Activated CD8-positive, alpha-beta T cell treated with anti-CD3 and anti-CD28 coated beads, Interleukin-2, amount 10 ng/mL, durations not matched to agents 7 days and 5 days (primary cell): ENCODE results near the gene BMPR2. TPM values are rescaled to one million over a fixed set of nuclear protein-coding genes. Genes with fewer than 3 reads are reported as not detected.
"Not testable (repeated sequence)": the region's sequence is repeated elsewhere in the genome, so short reads cannot be mapped to it uniquely, and the experiment has no call there.

Source experiments
- ATAC-seq: fragments of 150-1000 bp; cut with Tn5 transposase; one replicate; pipeline ENCODE4 v1.10.0; 2021; ENCODE audit warnings: moderate library complexity
- CTCF ChIA-PET: fragments of 350-600 bp; sonication (Branson Sonifier 250); formaldehyde crosslinking; loops from one replicate; lab custom pipeline; 2021; ENCODE audit warnings: antibody characterized with exemption; lab: Charles Lee
- POLR2A ChIA-PET: fragments of 350-600 bp; sonication (Branson Sonifier 250); formaldehyde crosslinking; loops from one replicate; lab custom pipeline; 2021; ENCODE audit warnings: antibody characterized with exemption; lab: Charles Lee
- DNase-seq: peaks from one replicate; pipeline ENCODE4 v3.0.0-alpha.2; 2020
- H3K27ac Mint-ChIP-seq: one replicate; pipeline ENCODE4 v1.8.0; 2021; ENCODE audit warnings: mild to moderate bottlenecking, mixed read lengths
- H3K27me3 Mint-ChIP-seq: one replicate; pipeline ENCODE4 v1.8.0; 2021; ENCODE audit warnings: low read depth, mixed read lengths
- H3K36me3 Mint-ChIP-seq: one replicate; pipeline ENCODE4 v1.8.0; 2021; ENCODE audit warnings: low read depth, mixed read lengths
- H3K4me1 Mint-ChIP-seq: one replicate; pipeline ENCODE4 v1.8.0; 2021; ENCODE audit warnings: low read depth, mixed read lengths
- H3K4me3 Mint-ChIP-seq: one replicate; pipeline ENCODE4 v1.8.0; 2021; ENCODE audit warnings: mild to moderate bottlenecking, mixed read lengths
- H3K9me3 Mint-ChIP-seq: one replicate; pipeline ENCODE4 v1.8.0; 2022; ENCODE audit warnings: mixed read lengths; ENCODE audit not compliant: insufficient read depth
- total RNA-seq, 2 experiments: library from RNA; stranded (reverse); gene quantifications; one replicate each; pipeline ENCODE4 v1.2.3, GENCODE V29; 2021

Gene BMPR2
- total RNA-seq, 2 experiments from 2014 or later = 6.3 to 7.0 TPM

GRCh38 chr2:202508686-202509085 is 132.6 kb downstream of the BMPR2 start:
- DNase-seq (no peak), ATAC-seq (no peak)
- Mint-ChIP-seq H3K4me3 (no peak overlapping the region), H3K27ac (no peak overlapping the region), H3K36me3 (no peaks in the 10 kb centered on the region), H3K27me3 (no peaks in the 10 kb centered on the region), H3K4me1 (no peaks in the 10 kb centered on the region), H3K9me3 (no peaks in the 10 kb centered on the region)
- POLR2A ChIA-PET = no interaction called here
- CTCF ChIA-PET = no interaction called here

- H3K4me1 Mint-ChIP-seq = no peaks in the 10 kb centered on the region
- no peak overlapping the region for H3K27ac Mint-ChIP-seq
- ATAC-seq = no peak
- POLR2A ChIA-PET = no interaction called here
- CTCF ChIA-PET = no interaction called here
- no peaks in the 10 kb centered on the region for H3K27me3 Mint-ChIP-seq
- H3K9me3 Mint-ChIP-seq = no peaks in the 10 kb centered on the region
- H3K4me3 Mint-ChIP-seq = no peak overlapping the region
- H3K36me3 Mint-ChIP-seq = no peaks in the 10 kb centered on the region
- DNase-seq = no peak
These were observed 134.8 kb downstream of the BMPR2 start for GRCh38 chr2:202510911-202511310.

- Mint-ChIP-seq H3K36me3 (no peaks in the 10 kb centered on the region), H3K4me1 (no peaks in the 10 kb centered on the region), H3K4me3 (no peak overlapping the region), H3K27me3 (no peaks in the 10 kb centered on the region), H3K9me3 (no peaks in the 10 kb centered on the region), H3K27ac (no peak overlapping the region)
- POLR2A ChIA-PET = no interaction called here
- ATAC-seq = no peak
- DNase-seq = no peak
- CTCF ChIA-PET = no interaction called here
These were observed 136.0 kb downstream of the BMPR2 start for GRCh38 chr2:202512176-202512575.

- Mint-ChIP-seq H3K27ac (no peak overlapping the region), H3K4me3 (no peak overlapping the region), H3K9me3 (no peaks in the 10 kb centered on the region), H3K36me3 (peaks cover under 1% of the 10 kb centered on the region), H3K27me3 (no peaks in the 10 kb centered on the region), H3K4me1 (no peaks in the 10 kb centered on the region)
- ChIA-PET CTCF (no interaction called here), POLR2A (no interaction called here)
- no peak for ATAC-seq
- no peak for DNase-seq
These were observed 138.6 kb downstream of the BMPR2 start for GRCh38 chr2:202514732-202515131.

GRCh38 chr2:202519453-202519852 is 143.3 kb downstream of the BMPR2 start:
- CTCF ChIA-PET = no interaction called here
- no peaks in the 10 kb centered on the region for H3K4me1 Mint-ChIP-seq

GRCh38 chr2:202521470-202521869 is 145.3 kb downstream of the BMPR2 start:
- no peak overlapping the region for H3K27ac Mint-ChIP-seq
- DNase-seq (no peak), ATAC-seq (no peak)
- ChIA-PET CTCF (no interaction called here), POLR2A (no interaction called here)
- H3K36me3 Mint-ChIP-seq = peaks cover 6% of the 10 kb centered on the region
- no peaks in the 10 kb centered on the region for H3K9me3 Mint-ChIP-seq
- H3K4me3 Mint-ChIP-seq = no peak overlapping the region
- no peaks in the 10 kb centered on the region for H3K27me3 Mint-ChIP-seq
- H3K4me1 Mint-ChIP-seq = no peaks in the 10 kb centered on the region

More at GRCh38 chr2:202519453-202519852, 143.3 kb downstream of the BMPR2 start:
- Mint-ChIP-seq H3K9me3 (no peaks in the 10 kb centered on the region), H3K27ac (no peak overlapping the region), H3K36me3 (peaks cover 6% of the 10 kb centered on the region), H3K4me3 (no peak overlapping the region), H3K27me3 (no peaks in the 10 kb centered on the region)
- POLR2A ChIA-PET = no interaction called here
- ATAC-seq = no peak
- DNase-seq = no peak

- Mint-ChIP-seq H3K36me3 (no peaks in the 10 kb centered on the region), H3K27ac (no peak overlapping the region), H3K4me1 (peaks cover 12% of the 10 kb centered on the region), H3K27me3 (no peaks in the 10 kb centered on the region), H3K9me3 (no peaks in the 10 kb centered on the region), H3K4me3 (no peak overlapping the region)
- DNase-seq (no peak), ATAC-seq (no peak)
- ChIA-PET CTCF (no interaction called here), POLR2A (no interaction called here)
These were observed 153.3 kb downstream of the BMPR2 start for GRCh38 chr2:202529389-202529788.

GRCh38 chr2:202530038-202530437 is 153.9 kb downstream of the BMPR2 start:
- ChIA-PET POLR2A (no interaction called here), CTCF (no interaction called here)
- Mint-ChIP-seq H3K4me1 (peaks cover 12% of the 10 kb centered on the region), H3K27me3 (no peaks in the 10 kb centered on the region), H3K4me3 (no peak overlapping the region), H3K9me3 (no peaks in the 10 kb centered on the region), H3K36me3 (no peaks in the 10 kb centered on the region), H3K27ac (no peak overlapping the region)
- ATAC-seq (no peak), DNase-seq (no peak)

- POLR2A ChIA-PET, DNase-seq, H3K27ac Mint-ChIP-seq, H3K9me3 Mint-ChIP-seq, H3K36me3 Mint-ChIP-seq, H3K4me3 Mint-ChIP-seq, ATAC-seq, CTCF ChIA-PET, H3K27me3 Mint-ChIP-seq, H3K4me1 Mint-ChIP-seq: not testable (repeated sequence)
These were observed 159.2 kb downstream of the BMPR2 start for GRCh38 chr2:202535290-202535689.

- Mint-ChIP-seq H3K27ac (no peak overlapping the region), H3K36me3 (no peaks in the 10 kb centered on the region), H3K9me3 (no peaks in the 10 kb centered on the region), H3K4me3 (no peak overlapping the region), H3K4me1 (no peaks in the 10 kb centered on the region), H3K27me3 (no peaks in the 10 kb centered on the region)
- no peak for ATAC-seq
- POLR2A ChIA-PET = no interaction called here
- CTCF ChIA-PET = no interaction called here
- DNase-seq = no peak
These were observed 165.0 kb downstream of the BMPR2 start for GRCh38 chr2:202541137-202541536.

- H3K9me3 Mint-ChIP-seq = no peaks in the 10 kb centered on the region
- H3K27ac Mint-ChIP-seq = no peak overlapping the region
- POLR2A ChIA-PET = no interaction called here
- CTCF ChIA-PET = no interaction called here
- H3K4me3 Mint-ChIP-seq = no peak overlapping the region
- ATAC-seq = no peak
- H3K27me3 Mint-ChIP-seq = no peaks in the 10 kb centered on the region
- no peak for DNase-seq
- no peaks in the 10 kb centered on the region for H3K36me3 Mint-ChIP-seq
- H3K4me1 Mint-ChIP-seq = no peaks in the 10 kb centered on the region
These were observed 166.0 kb downstream of the BMPR2 start for GRCh38 chr2:202542142-202542541.

- DNase-seq (no peak), ATAC-seq (no peak)
- ChIA-PET POLR2A (no interaction called here), CTCF (no interaction called here)
- Mint-ChIP-seq H3K36me3 (no peaks in the 10 kb centered on the region), H3K4me1 (no peaks in the 10 kb centered on the region), H3K27me3 (no peaks in the 10 kb centered on the region), H3K9me3 (no peaks in the 10 kb centered on the region), H3K4me3 (no peak overlapping the region), H3K27ac (no peak overlapping the region)
These were observed 169.4 kb downstream of the BMPR2 start for GRCh38 chr2:202545523-202545922.

- DNase-seq (no peak), ATAC-seq (no peak)
- ChIA-PET POLR2A (no interaction called here), CTCF (no interaction called here)
- Mint-ChIP-seq H3K27me3 (no peaks in the 10 kb centered on the region), H3K36me3 (no peaks in the 10 kb centered on the region), H3K9me3 (no peaks in the 10 kb centered on the region), H3K27ac (no peak overlapping the region), H3K4me1 (no peaks in the 10 kb centered on the region), H3K4me3 (no peak overlapping the region)
These were observed 169.8 kb downstream of the BMPR2 start for GRCh38 chr2:202545931-202546330.
